DMS79 (cell line): ENCODE results near the gene LRIT3.
"Not testable (repeated sequence)": the region's sequence is repeated elsewhere in the genome, so short reads cannot be mapped to it uniquely, and the experiment has no call there.

ENCODE experiments used
- DNase-seq: peaks from one replicate; lab custom pipeline; 2025; lab: John Stamatoyannopoulos, UW

Gene LRIT3

DNA sequence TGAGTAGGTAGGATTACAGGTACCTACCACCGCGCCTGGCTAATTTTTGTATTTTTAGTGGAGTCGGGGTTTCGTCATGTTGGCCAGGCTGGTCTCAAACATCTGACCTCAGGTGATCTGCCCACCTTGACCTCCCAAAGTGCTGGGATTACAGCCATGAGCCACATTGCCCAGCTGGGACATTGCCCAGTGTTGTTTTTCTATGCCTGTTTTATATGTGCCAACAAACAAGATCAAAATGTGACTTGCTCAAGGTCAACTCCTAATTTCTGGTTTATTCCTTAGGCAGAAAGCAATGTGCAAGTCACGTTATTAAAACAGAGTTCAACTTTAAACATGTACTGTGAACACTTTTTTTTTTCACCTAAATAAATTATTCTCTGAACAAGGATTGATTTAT lies 2.7 kb downstream of the LRIT3 start:
- DNase-seq, result no peak

DNA sequence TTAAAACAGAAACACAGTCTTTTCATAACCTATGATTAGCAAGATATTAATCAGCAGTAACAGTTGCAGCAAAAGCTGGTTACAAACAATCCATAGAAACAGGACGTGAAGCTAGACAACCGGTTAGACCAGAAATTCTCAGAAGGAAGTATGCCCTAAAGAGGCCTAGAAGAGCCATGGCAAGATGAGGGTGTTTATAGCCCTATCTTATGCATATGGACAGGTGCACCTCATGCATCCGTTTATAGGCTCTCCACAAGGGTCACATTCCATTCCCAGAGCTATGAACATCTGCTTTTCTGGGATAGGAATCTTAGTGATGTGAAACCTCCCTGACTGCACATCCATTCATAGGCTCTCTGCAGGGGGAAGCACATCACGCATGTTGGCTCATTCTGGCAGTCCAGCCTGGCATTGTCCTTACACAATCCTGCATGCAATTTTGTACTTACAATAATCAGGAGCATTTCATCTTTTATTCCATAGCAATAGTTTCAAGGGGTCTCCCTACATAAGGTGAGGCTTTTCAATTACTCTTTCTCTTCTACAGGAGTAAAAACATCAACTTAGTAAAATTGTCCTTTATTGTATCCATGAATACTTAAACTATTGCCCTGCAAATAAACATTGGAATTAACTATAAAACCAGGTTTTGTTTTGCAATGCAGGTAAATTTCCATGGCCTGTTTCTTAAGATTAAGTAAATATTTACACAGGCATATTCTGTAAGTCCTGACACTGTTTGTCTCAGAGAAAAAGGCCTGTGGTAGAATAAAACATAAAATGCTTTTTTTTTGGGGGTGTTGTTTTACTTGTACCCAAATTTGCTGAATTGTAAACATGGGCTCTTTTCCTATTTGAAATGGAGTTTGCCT lies 11.8 kb downstream of the LRIT3 start:
- DNase-seq, result not testable (repeated sequence)

GRCh38 chr4:109861271-109861670 lies 13.4 kb downstream of the LRIT3 start:
- no peak for DNase-seq

GRCh38 chr4:109861916-109862511 lies 14.1 kb downstream of the LRIT3 start:
- DNase-seq, result no peak

DNA sequence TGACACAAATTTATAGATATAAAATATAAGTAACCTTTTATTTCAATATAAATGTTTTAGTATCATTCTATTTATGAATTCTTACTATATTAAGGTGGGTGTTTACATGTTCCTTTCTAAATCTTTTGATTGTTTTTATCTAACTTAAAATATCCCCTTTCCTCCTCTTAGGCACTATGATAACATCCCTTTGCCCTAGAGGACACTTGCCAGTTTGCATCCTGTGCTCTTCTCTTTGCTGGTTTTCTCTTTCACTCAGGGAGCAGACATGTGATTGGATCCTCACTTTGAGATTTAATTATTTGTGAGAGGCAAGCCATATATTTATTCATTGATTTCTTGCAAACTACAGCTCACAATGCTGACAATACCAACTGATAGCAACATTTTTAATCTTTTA lies 16.2 kb downstream of the LRIT3 start:
- DNase-seq, result no peak

DNA sequence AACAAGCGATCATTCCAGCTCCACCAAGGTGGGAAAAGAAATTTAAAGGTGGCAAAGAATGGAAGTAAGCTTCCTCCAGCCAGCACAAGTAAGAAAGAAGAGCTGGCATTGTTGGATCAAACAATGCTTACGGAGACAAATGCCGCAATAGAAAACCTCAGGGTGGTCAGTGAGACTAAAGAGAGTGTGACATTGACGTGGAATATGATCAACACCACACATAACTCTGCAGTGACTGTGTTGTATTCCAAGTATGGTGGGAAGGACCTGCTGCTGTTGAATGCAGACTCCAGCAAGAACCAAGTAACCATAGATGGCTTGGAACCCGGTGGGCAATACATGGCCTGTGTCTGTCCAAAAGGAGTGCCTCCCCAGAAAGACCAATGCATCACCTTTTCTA lies 22.2 kb downstream of the LRIT3 start:
- DNase-seq, result no peak

- no peak for DNase-seq
Observed at GRCh38 chr4:109872065-109872464, 24.2 kb downstream of the LRIT3 start.

DNA sequence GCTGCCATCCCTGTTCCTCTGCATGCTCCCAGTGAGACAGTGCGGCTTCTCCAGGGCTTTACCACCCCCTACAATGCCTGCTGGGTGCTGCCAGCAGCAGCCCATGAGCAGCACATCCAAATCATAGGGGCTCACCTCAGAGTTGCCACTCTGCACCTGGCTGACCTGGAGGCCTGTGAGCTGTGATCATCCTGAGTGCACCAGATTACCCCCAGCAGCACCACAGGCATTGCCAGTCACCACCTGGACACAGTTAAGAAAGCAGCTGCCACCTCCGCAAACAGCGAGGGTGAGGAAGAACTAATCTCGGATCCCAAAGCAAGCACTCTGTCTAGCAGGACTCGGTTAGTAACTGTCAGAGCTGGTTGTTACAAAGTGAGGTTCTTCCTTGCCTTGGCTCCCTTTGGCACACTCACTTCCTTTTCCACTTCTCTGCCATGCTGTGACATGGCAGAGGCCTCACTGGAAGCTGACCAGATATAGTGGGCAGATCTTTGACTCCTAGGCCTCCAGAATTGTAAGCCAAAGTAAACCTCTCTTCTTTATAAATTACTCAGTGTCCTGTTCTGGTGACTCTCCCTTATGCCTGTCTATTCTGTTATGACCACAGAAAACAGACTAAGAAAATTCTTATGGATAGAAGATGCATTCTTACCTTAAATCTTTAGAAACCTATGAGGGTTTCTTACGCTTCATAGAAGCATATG lies 25.2 kb downstream of the LRIT3 start:
- DNase-seq, result no peak

- DNase-seq, result no peak
Observed at GRCh38 chr4:109873791-109874514, 26.0 kb downstream of the LRIT3 start.

DNA sequence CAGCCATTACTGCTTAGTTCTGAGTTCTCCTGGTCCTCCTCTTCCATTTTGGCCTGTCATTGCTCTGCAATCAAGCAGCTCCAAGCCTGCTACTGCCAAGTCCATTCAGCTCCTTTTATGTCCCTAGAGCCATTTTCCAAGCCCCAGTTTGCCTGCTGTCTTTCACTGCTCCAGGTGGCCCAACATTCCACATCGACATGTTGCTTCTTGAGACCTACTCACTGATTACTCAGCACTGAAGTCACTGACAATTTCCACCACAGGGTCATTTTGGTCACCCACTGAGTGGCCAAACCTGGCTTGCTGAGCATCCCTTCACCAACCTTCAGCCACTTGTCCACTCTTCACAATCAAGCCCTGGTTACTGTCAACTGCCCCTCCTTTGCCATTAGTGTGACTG lies 27.2 kb downstream of the LRIT3 start:
- DNase-seq, result no peak

- not testable (repeated sequence) for DNase-seq
Observed at GRCh38 chr4:109875553-109875952, 27.6 kb downstream of the LRIT3 start.

GRCh38 chr4:109876634-109877265 lies 28.8 kb downstream of the LRIT3 start:
- no peak for DNase-seq

DNA sequence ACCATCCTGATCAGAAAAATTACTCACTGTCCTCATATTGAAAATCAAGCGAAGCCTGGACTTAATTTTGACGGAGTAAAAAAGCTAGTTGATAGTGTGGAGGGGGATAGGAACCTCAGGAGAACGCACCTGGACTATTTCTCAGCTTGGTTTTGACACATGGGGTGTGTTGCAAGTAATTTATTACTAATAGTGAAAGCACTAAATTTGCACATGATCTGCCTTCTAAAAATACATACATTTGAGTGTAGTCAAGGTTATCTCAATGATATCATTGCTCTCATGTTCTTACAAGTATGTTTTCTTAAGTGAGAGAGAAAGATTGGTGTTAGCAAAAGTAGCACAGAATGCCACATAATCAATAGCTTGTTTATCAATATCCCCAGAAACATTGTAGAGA lies 29.5 kb downstream of the LRIT3 start:
- no peak for DNase-seq

- no peak for DNase-seq
Observed at GRCh38 chr4:109878355-109878754, 30.4 kb downstream of the LRIT3 start.

DNA sequence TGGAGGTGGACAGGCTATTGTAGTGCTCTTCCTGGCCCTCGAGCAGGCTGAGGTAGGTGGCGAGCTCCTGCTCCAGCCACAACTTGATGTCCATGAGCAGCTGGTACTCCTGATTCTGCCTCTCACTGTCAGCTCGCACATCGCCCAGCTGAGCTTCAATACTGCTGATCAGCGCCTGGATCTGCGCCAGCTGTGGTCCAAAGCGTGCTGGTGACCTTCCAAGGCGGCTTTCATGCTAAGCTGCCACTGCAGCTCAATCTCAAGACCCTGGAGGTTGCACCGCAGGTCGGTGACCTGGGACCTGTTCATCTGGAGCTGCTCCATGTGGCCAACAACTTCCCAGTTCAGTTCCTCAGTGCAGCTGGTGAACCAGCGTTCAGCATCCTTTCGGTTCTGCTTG lies 31.2 kb downstream of the LRIT3 start:
- no peak for DNase-seq

GRCh38 chr4:109879636-109880314 lies 31.9 kb downstream of the LRIT3 start:
- no peak for DNase-seq

- no peak for DNase-seq
Observed at GRCh38 chr4:109886303-109886702, 38.4 kb downstream of the LRIT3 start.

DNA sequence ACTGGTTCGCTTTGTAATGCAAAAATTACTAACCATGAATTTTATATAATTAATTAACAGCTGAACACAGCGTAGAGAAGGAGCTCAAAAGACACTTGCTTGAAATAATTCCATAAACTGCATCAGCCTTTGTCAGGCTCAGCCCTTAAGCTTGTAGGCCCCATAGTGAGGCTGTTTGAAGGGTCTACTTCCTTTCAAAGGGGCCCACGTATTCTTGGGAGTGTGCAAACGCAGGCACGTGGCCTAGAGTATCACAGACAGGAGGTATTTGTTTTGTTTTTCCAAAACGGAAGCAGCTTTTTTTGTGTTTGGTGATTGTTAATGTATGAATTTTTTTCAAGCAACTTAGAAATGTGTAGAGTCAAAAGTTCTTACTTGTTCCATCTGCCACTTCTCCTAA lies 39.2 kb downstream of the LRIT3 start:
- no peak for DNase-seq

- no peak for DNase-seq
Observed at GRCh38 chr4:109890076-109890475, 42.2 kb downstream of the LRIT3 start.

DNA sequence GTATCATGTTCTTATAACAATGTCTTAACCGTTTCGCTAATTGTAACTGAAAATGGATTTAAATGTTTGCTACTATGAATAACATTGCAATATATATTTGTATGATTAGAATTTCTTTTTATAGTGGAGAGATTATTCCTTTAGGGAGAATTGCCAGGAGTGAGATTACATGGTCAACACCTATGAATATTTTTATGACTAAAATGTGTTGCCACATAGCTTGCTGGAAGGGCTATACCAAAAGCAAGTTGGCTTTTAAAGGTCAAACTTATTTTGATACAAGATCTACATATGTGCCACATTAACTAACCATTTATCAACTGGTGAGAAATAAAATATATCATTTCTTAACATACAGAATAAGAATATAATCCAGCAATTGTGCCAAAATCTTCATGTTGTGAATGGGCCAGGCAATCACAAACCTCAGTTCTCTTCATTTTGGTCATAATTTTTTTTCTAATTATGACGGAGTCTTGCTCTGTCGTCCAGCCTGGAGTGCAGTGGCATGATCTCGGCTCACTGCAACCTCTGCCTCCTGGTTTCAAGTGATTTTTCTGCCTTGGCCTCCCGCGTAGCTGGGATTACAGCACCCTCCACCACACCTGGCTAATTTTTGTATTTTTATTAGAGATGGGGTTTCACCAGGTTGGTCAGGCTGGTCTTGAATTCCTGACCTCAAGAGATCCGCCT lies 54.8 kb downstream of the LRIT3 start:
- no peak for DNase-seq

DNA sequence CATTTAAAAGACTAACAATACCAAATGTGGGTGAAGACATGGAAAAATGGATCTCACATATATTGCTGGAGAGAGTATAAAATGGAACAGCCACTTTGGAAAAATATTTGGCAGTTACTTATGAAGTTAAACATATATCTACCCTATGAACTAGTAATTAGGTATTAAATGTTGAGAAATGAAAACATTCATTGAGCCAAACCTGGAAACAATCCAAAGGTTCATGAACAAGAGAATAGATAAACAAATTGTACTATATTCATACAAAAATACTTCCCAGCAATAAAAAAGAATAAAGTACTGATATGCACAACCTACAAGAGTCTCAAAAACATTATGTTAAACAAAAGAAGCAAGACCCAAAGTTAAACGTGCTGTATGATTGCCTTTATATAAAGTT lies 60.8 kb downstream of the LRIT3 start:
- no peak for DNase-seq
